ENCODE measurements around the gene UGDH.

- TF ChIP-seq CTCF (IDR thresholded peaks at IDR 0.05) (no peak), POLR2A (IDR thresholded peaks at IDR 0.05) (no peak)
Observed at GRCh38 chr4:39541987-39542610, 14.9 kb upstream of the UGDH start.
